HAP-1 (cell line): Measurements from ENCODE around the gene AGBL4.

Experiments used
- DNase-seq, 2 experiments: peaks; one replicate each; pipeline ENCODE4 v3.0.0-alpha.2; 2016 to 2020; ENCODE audit warnings: low spot score in 2 of 2
- H3K27me3 ChIP-seq: fragments of 250-450 bp; sonication (Bioruptor Pico); 2 replicates; pipeline ENCODE4 v1.5.1; 2020; ENCODE audit warnings: low read depth, mild to moderate bottlenecking, moderate library complexity
- H3K36me3 ChIP-seq: fragments of 250-450 bp; sonication (Bioruptor Pico); replicated peaks from 2 replicates; pipeline ENCODE4 v1.5.1; 2020; ENCODE audit warnings: mild to moderate bottlenecking
- H3K4me1 ChIP-seq: fragments of 250-450 bp; sonication (Bioruptor Pico); 2 replicates; pipeline ENCODE4 v1.5.1; 2020; ENCODE audit warnings: mild to moderate bottlenecking
- H3K4me3 ChIP-seq: fragments of 250-450 bp; sonication (Bioruptor Pico); 2 replicates; pipeline ENCODE4 v1.5.1; 2020; ENCODE audit warnings: mild to moderate bottlenecking, moderate library complexity
- H3K9me3 ChIP-seq: fragments of 250-450 bp; sonication (Bioruptor Pico); 2 replicates; pipeline ENCODE4 v1.5.1; 2020; ENCODE audit warnings: mild to moderate bottlenecking, moderate library complexity
- in situ Hi-C: fragments of 300-500 bp; cut with MboI; formaldehyde crosslinking; loops from 3 replicates; pipeline ENCODE4 v1.14.3; 2020; ENCODE audit warnings: low sequenced_read_pairs, inconsistent platforms, mixed read lengths

AGBL4 gene

GRCh38 chr1:48720929-48721328 lies 1302.8 kb downstream of the AGBL4 start:
- no peaks in the 10 kb centered on the region for H3K36me3 ChIP-seq
- no peak for DNase-seq
- no peaks in the 10 kb centered on the region for H3K9me3 ChIP-seq
- H3K27me3 ChIP-seq: no peaks in the 10 kb centered on the region
- no peak overlapping the region for H3K4me3 ChIP-seq
- no peaks in the 10 kb centered on the region for H3K4me1 ChIP-seq
- in situ Hi-C loops: no loop called here

DNA sequence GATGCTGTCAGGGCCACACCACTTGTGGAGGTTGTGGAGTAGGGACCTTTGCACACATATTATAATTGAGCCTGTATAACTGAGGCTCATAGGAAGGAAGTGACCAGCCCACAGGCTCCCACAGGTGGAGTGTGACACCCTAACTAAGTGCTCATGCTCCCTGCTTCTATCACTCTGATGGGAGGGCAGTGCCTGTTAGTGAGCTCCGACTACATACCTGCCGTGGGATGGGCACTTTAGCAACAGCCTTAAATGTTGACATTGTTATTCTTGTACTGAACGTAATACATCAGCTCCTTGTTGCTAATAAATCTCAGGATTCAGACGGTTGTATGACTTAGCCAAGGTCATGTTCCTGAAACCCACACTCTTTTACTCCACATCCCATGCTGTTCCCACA lies 1305.0 kb downstream of the AGBL4 start:
- Histone ChIP-seq H3K4me3 (no peak overlapping the region), H3K36me3 (no peaks in the 10 kb centered on the region), H3K27me3 (no peaks in the 10 kb centered on the region), H3K9me3 (no peaks in the 10 kb centered on the region), H3K4me1 (no peaks in the 10 kb centered on the region)
- DNase-seq: no peak
- in situ Hi-C loops: no loop called here

GRCh38 chr1:48718116-48718630 lies 1305.6 kb downstream of the AGBL4 start:
- Histone ChIP-seq H3K27me3 (no peaks in the 10 kb centered on the region), H3K36me3 (no peaks in the 10 kb centered on the region), H3K4me1 (no peaks in the 10 kb centered on the region), H3K4me3 (no peak overlapping the region), H3K9me3 (no peaks in the 10 kb centered on the region)
- in situ Hi-C loops: no loop called here
- no peak for DNase-seq

DNA sequence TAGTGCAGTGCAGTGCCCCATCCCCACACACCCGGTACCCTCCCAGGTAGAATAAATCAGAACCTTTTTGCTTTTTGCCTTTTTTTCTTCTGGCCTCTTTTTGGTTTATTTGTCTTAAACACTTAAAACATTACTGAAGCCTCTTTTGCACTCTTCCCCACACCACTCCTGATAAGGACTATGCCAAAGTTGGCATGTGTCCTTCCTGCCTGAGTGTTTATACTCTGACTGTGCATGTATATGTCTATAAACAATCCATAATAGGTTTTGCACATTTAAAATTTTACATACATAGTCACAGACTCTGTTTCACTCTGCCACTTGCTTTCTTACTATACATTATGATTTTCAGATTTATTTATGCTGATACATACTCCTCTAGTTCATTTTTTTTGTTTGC lies 1306.7 kb downstream of the AGBL4 start:
- Histone ChIP-seq H3K9me3 (no peaks in the 10 kb centered on the region), H3K27me3 (no peaks in the 10 kb centered on the region), H3K4me3 (no peak overlapping the region), H3K36me3 (no peaks in the 10 kb centered on the region), H3K4me1 (no peaks in the 10 kb centered on the region)
- no peak for DNase-seq
- in situ Hi-C loops: no loop called here

GRCh38 chr1:48715921-48716320 lies 1307.8 kb downstream of the AGBL4 start:
- no peaks in the 10 kb centered on the region for H3K4me1 ChIP-seq
- no peaks in the 10 kb centered on the region for H3K9me3 ChIP-seq
- in situ Hi-C loops: no loop called here
- H3K4me3 ChIP-seq: no peak overlapping the region
- no peak for DNase-seq
- no peaks in the 10 kb centered on the region for H3K27me3 ChIP-seq
- H3K36me3 ChIP-seq: no peaks in the 10 kb centered on the region

- Histone ChIP-seq H3K4me1 (no peaks in the 10 kb centered on the region), H3K9me3 (no peaks in the 10 kb centered on the region), H3K27me3 (no peaks in the 10 kb centered on the region), H3K4me3 (no peak overlapping the region), H3K36me3 (no peaks in the 10 kb centered on the region)
- in situ Hi-C loops: no loop called here
- no peak for DNase-seq
These were observed 1312.8 kb downstream of the AGBL4 start for GRCh38 chr1:48710915-48711314.

- no peaks in the 10 kb centered on the region for H3K9me3 ChIP-seq
- H3K4me3 ChIP-seq: no peak overlapping the region
- no peak for DNase-seq
- H3K36me3 ChIP-seq: no peaks in the 10 kb centered on the region
- no peaks in the 10 kb centered on the region for H3K4me1 ChIP-seq
- no peaks in the 10 kb centered on the region for H3K27me3 ChIP-seq
- in situ Hi-C loops: no loop called here
These were observed 1313.4 kb downstream of the AGBL4 start for GRCh38 chr1:48710318-48710717.

DNA sequence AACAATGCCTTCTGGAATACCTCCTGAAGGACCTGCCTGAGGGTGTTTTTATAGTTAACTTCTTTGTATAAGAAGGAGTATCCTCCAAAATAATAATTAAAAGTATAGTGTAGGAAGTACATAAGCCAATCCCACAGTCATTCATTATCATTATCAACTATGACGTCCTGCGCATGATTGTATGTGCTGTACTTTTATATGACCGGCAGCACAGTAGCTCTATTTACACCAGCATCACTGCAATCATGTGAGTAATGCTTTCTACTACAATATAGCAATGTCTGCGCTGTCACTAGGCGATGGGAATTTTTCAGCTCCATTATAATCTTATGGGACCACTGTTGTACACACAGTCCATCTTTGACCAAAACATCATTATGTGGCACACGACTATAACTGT lies 1319.0 kb downstream of the AGBL4 start:
- H3K9me3 ChIP-seq: no peaks in the 10 kb centered on the region
- H3K36me3 ChIP-seq: no peaks in the 10 kb centered on the region
- in situ Hi-C loops: no loop called here
- no peaks in the 10 kb centered on the region for H3K4me1 ChIP-seq
- no peak for DNase-seq
- no peaks in the 10 kb centered on the region for H3K27me3 ChIP-seq
- H3K4me3 ChIP-seq: no peak overlapping the region

DNA sequence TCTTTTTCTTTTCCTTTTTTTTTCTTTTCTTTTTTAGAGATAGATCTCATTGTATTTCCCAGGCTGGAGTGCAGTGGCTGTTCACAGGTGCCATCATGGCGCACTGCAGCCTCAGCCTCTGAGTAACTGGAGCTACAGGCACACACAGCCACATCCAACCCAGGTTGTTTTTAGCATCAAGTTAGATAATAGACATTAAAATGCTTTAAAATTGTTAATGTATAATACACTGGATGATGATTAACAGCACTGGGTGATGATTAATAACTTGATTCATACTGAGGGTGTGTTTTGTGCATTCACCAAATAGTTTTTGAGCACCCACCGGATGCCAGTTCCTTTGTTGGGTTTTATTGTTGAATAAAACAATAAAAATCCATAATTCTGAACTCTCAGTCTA lies 1322.3 kb downstream of the AGBL4 start:
- Histone ChIP-seq H3K36me3 (no peaks in the 10 kb centered on the region), H3K27me3 (no peaks in the 10 kb centered on the region), H3K4me1 (no peaks in the 10 kb centered on the region), H3K4me3 (no peak overlapping the region), H3K9me3 (no peaks in the 10 kb centered on the region)
- in situ Hi-C loops: no loop called here
- DNase-seq: no peak

- Histone ChIP-seq H3K9me3 (no peaks in the 10 kb centered on the region), H3K4me1 (no peaks in the 10 kb centered on the region), H3K4me3 (no peak overlapping the region), H3K36me3 (no peaks in the 10 kb centered on the region), H3K27me3 (peaks cover 10% of the 10 kb centered on the region)
- in situ Hi-C loops: no loop called here
- DNase-seq: peak; percentile 6 to 76
These were observed 1326.6 kb downstream of the AGBL4 start for GRCh38 chr1:48697066-48697707.

DNA sequence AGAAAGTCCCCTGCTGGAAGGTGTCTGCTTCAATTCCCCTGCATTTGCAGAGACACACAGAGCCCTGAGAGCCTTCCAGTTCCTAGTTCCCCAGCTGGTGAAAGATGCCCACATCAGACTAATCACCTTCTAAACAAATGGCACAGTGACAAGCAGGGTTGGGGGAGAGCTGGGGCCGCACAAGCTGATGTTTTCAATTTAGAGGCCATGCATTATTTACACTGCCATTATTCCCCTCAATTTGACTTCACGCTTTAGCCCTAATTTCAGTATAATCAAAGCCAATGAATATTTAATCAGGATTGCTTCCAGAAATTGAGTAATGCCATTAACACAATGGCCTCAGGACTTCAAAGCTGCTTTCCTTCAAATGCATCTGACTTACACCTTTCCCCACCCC lies 1328.6 kb downstream of the AGBL4 start:
- H3K9me3 ChIP-seq: no peaks in the 10 kb centered on the region
- no peak for DNase-seq
- in situ Hi-C loops: no loop called here
- no peaks in the 10 kb centered on the region for H3K36me3 ChIP-seq
- H3K27me3 ChIP-seq: peaks cover 10% of the 10 kb centered on the region
- H3K4me3 ChIP-seq: no peak overlapping the region
- no peaks in the 10 kb centered on the region for H3K4me1 ChIP-seq

DNA sequence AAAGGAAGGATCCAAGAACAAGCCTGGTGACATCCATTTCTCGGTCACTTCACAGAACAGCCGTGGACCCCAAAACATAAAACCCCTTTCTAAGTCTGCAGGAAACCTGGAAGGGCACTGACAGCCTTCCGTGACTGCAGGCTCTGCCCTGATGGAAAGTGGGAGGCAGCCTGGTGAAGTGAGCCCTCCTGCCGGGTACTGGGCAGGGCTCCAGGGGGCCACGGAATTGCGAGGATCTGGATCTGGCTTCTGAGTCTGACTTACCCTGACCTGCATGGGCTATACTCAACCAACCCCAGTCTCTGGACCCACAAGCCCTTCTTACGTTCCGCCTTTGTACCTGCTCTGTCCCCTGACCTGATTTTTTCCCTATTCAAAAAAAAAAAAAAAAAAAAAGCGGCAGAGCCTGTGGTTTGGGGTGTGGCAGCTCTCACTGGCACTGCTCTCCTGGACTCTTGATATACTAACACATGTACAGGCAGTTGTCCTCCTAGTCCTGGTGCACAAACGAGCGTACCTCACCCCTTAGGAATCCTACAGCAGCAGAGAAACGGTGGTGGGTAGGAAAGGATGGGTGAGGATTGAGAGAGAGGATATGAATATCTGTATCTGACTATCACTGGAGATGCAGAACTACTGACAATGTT lies 1330.0 kb downstream of the AGBL4 start:
- in situ Hi-C loops: no loop called here
- H3K9me3 ChIP-seq: no peaks in the 10 kb centered on the region
- H3K36me3 ChIP-seq: no peaks in the 10 kb centered on the region
- no peaks in the 10 kb centered on the region for H3K4me1 ChIP-seq
- peaks cover 10% of the 10 kb centered on the region for H3K27me3 ChIP-seq
- no peak for DNase-seq
- no peak overlapping the region for H3K4me3 ChIP-seq

- H3K4me1 ChIP-seq: no peaks in the 10 kb centered on the region
- no peak overlapping the region for H3K4me3 ChIP-seq
- no peaks in the 10 kb centered on the region for H3K36me3 ChIP-seq
- in situ Hi-C loops: no loop called here
- H3K27me3 ChIP-seq: peaks cover 10% of the 10 kb centered on the region
- no peak for DNase-seq
- H3K9me3 ChIP-seq: no peaks in the 10 kb centered on the region
These were observed 1330.6 kb downstream of the AGBL4 start for GRCh38 chr1:48693180-48693579.

- Histone ChIP-seq H3K4me1 (no peaks in the 10 kb centered on the region), H3K27me3 (peaks cover 10% of the 10 kb centered on the region), H3K36me3 (no peaks in the 10 kb centered on the region), H3K4me3 (no peak overlapping the region), H3K9me3 (no peaks in the 10 kb centered on the region)
- in situ Hi-C loops: no loop called here
- DNase-seq: no peak
These were observed 1331.5 kb downstream of the AGBL4 start for GRCh38 chr1:48692235-48692634.
